HG03064 (cell line): ENCODE results near the gene R3HDM4.

Source experiments
- ATAC-seq: cut with Tn5 transposase; IDR thresholded peaks from one replicate; pipeline ENCODE4 v1.9.1; 2021; ENCODE audit warnings: low read depth; ENCODE audit not compliant: unreplicated experiment

R3HDM4 gene

GRCh38 chr19:947707-948539, 34.9 kb upstream of the R3HDM4 start:
- peak; percentile 56 for ATAC-seq

GRCh38 chr19:947090-947706, 34.2 kb upstream of the R3HDM4 start:
- ATAC-seq = peak; percentile 11

DNA sequence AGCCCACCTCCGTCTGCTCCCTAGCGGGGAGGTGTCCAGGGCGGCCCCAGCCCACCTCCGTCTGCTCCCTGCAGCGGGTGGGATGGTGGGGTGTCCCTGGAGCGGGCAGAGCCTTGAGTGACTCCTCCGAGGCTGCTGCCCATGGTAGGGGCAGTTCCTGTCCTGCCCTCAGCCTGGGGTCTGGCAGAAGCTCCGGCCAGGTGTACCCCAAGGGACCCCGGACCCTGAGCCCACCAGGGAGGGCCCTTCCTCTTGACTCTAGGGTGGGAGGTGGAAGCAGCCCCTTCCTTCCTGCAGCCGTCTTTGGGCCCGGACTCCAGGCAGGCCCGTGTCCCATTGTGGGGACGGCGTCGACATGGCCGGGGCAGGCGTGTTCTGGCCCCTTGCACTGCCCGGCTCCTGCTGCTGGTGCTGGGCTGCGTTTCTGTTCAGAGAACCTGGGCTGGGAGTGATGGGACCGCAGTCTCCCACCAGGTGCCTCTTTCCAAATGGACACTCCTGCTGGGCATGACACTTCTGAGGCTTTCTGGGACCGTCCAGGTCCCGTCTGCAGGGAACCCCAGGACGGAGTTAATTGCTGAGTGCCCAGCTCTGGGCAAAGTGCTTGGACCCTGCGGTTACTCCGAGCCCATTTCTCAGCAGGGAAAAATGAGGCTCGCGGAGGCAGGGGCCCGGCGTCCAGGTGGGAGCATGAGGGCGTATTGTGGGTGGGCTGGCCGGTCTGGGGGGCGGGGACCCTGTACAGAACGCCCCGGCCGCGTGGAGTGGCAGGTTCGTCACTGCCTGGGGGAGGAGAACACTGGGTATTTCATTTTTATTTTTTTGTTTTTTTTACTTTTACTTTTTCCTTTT, 32.6 kb upstream of the R3HDM4 start:
- ATAC-seq = no peak

- no peak for ATAC-seq
Measured at GRCh38 chr19:944663-945241, 31.7 kb upstream of the R3HDM4 start.

DNA sequence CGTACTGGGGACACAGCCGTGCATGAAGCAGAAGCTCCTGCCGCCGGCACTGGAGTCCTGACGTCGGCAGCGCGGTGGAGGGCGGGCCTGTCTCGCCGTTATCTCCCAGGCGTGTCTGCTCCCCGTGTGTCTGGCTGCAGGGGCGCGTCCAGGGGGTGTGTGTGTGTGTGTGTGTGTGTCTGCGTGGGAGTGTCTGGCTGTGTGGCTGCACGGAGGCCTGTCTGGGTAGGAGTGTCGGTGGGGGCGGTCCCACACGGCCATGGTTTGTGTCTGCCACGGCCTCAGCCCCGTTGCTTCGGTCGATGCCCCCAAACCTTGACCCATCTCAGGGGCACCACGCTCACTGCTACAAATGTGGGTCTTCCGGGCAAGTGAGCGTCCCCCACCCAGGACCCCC, 31.1 kb upstream of the R3HDM4 start:
- no peak for ATAC-seq

- no peak for ATAC-seq
Measured at GRCh38 chr19:943551-944170, 30.6 kb upstream of the R3HDM4 start.

DNA sequence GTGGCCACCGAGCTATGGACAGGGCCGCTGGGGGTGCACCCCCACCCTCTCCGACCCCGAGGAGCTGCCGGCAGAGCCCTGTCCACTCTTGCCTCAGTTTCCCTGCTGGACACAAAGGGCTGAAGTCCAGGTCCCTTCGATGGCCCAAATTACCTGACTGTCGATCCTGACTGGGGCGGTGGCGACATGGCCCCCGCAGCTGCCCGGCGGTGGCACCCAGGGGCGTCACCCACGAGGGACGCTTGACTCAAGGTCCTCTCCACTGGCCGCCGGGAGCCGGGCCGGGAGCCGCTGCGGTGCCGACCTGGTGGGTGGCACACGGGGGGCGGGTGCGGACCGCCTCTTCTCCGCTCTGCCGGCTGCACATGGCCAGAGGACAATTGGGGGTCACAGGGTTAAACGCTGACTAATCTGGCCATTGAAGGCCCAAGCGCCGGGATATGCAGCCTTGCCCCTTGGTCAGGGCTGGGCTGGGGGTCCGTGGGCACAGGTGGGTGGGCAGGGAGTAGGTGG, 29.2 kb upstream of the R3HDM4 start:
- ATAC-seq = no peak

DNA sequence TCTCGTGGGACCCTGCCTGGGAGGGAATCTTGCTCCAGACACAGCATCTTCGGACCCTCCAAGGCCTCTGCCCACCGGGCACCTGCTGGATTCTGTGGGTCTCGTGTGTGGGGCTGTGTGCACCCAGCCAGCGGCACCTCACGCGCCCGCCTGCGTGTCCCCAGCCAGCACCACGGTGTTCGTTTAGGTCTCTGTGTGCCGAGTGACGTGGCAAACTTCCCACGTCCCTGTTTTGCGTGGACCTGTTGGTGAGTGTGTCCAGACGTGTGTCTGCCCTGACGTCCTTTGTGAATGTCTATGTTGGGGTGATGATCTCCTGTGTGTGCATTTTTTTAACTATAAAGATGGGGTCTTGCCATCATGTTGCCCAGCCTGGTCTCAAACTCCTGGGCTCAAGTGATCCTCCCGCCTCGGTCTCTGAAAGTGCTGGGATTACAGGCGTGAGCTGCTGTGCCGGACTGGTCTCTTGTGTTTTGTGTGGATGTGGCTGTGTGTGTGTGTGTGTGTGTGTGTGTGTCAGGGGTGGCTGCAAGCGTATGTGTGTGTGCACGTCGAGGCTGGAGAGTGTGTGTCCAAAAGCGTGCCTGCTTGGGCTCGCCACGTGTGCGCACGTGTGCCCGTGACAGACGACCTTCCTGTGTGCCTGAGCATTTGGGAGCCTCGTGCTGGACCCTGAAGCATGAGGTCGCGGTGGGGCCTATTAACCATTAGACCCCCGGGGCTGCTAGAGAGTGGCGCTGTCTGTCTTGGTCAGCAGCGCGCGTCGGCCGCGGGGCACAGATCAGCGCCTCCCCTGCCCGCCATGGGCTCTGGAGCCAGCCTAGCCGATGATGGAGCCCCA, 28.5 kb upstream of the R3HDM4 start:
- no peak for ATAC-seq

DNA sequence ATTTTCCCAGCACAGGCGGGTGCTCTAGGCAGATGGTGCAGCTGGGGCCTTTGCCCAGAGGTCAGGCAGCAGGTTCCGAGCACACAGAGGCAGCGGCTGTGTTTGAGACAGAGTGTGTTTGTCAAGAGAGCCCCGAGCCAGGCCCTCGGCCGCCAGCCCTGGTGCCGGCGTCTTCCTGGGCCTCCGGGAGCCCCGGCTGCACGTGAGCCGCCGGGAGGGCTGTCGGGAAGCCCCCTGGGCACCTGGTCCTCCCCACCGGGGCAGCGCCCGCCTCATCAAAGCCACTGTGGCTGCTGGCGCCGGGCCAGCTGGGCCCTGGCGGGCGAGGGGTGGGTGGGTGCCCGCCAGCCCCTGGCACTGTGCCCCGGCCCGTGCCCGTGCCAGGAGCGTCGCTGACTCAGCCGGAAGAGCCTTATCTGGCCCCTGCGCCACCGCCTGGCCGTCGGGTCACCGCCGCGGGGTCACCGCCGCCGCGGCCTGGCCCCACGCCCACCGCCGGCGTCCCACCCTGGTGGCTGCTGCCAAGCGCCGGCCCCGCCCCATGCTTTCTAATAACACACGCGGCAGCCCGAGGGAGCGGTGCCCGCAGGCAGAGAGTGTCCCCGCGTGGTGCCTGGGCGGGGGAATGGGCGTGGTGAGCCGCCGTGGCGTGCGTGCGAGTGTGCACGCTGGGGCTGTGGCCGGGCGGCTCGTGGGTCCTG, 27.7 kb upstream of the R3HDM4 start:
- ATAC-seq = peak; percentile 52

- no peak for ATAC-seq
Measured at GRCh38 chr19:939922-940321, 26.9 kb upstream of the R3HDM4 start.

DNA sequence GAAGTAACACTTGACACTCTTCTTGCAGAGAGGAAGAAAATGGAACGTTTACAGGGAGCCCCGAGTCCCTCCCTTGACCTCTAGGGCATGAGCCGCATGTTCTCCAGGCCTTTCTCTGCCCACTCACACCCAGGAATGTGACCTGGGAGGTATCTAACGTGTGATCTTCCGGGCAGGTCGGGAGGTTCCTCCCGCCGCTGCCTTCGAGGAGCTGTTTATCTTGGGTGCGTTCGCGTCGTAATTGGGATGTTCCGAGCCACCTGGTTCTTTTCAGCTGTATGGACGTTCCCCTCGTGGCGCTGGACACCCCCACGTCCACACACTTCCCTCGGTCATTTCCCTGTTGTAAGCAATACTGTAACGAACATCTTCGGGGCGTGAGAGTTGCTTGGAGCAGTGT, 26.4 kb upstream of the R3HDM4 start:
- ATAC-seq = no peak

DNA sequence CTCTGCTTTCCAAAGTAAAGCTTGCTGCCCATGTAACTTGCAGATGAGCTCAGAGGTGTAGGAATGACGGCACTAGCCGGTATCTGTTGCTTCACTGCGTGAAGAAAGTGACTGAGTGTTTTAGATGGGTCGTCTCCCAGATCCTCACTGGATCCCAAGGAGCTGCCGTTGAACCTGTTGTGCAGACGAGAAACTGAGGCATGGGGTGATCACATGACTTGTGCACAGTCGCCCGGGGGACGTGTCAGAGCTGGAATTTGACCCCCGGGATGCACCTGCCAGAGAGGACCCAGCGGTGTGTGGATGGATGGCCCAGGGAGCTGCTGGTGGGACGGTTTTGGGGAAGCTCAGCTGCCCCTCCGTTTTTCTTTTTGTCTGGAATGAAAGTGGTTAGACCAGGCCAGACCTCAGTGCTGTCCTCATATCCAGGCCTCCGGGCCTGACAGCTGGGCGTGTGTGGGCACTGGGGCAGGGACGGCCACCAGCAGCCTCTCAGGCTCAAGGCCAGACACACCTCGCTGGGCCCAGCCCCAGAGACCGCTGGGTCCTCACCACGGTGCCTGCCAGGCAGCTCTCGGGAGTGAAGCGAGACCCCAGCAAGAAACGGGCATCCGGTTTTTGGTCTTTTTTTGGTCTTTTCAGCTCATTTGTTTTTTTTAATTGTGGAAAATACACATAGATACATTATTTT, 25.4 kb upstream of the R3HDM4 start:
- no peak for ATAC-seq

- ATAC-seq = no peak
Measured at GRCh38 chr19:937259-937694, 24.3 kb upstream of the R3HDM4 start.

DNA sequence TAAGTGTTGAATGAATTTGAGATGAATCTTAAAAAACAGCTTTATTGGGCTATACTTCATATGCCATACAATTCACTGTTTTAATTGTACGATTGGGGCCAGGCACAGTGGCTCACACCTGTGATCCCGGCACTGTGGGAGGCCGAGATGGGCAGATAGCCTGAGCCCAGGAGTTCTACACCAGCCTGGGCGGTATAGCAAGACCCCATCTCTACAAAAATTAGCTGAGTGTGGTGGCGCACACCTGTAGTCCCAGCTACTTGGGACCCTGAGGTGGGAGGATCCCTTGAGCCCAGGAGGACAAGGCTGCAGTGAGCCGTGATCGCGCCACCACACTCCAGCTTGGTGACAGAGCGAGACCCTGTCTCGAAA, 23.1 kb upstream of the R3HDM4 start:
- no peak for ATAC-seq

GRCh38 chr19:934865-935479, 22.0 kb upstream of the R3HDM4 start:
- ATAC-seq = no peak

GRCh38 chr19:934197-934840, 21.3 kb upstream of the R3HDM4 start:
- ATAC-seq = no peak

GRCh38 chr19:933553-933882, 20.5 kb upstream of the R3HDM4 start:
- ATAC-seq = no peak
